Suprapubic skin (tissue), 4 donors: ENCODE results near the gene RTN4R. TPM values are rescaled to one million over a fixed set of nuclear protein-coding genes. Genes with fewer than 3 reads are reported as not detected.

Experiments
- DNase-seq, 2 donors: peaks; one replicate each; pipeline ENCODE4 v3.0.0-alpha.2; 2019; ENCODE audit warnings: low spot score in 2 of 2
- H3K27ac ChIP-seq: fragments of 200-600 bp; sonication (generic); one replicate; pipeline ENCODE4 v1.5.1; 2019
- H3K27me3 ChIP-seq: fragments of 200-600 bp; sonication (generic); one replicate; pipeline ENCODE4 v1.5.1; 2019
- H3K36me3 ChIP-seq: fragments of 200-600 bp; sonication (generic); one replicate; pipeline ENCODE4 v1.5.1; 2019
- H3K4me1 ChIP-seq: fragments of 200-600 bp; sonication (generic); one replicate; pipeline ENCODE4 v1.5.1; 2019
- H3K4me3 ChIP-seq: fragments of 200-600 bp; sonication (generic); one replicate; pipeline ENCODE4 v1.5.1; 2019; ENCODE audit warnings: mild to moderate bottlenecking
- H3K9me3 ChIP-seq: fragments of 200-600 bp; sonication (generic); one replicate; pipeline ENCODE4 v1.5.1; 2019
- EP300 ChIP-seq: sonication (generic); formaldehyde crosslinking; IDR thresholded peaks from one replicate; pipeline ENCODE4 v1.6.1; 2017; ENCODE audit warnings: antibody characterized with exemption
- POLR2A ChIP-seq, 2 donors: fragments of 450-650 bp; IDR thresholded peaks; one replicate each; pipeline ENCODE4 v1.6.1; 2017; ENCODE audit warnings: antibody characterized with exemption in 2 of 2, mild to moderate bottlenecking in 2 of 2, moderate library complexity in 2 of 2
- POLR2AphosphoS5 ChIP-seq, 3 donors: sonication (generic); formaldehyde crosslinking; IDR thresholded peaks; one replicate each; pipeline ENCODE4 v1.6.1; 2017; ENCODE audit warnings: antibody characterized with exemption in 3 of 3
- WGBS: methylation state at CpG from one replicate; pipeline ENCODE4 v1.1.5; 2018; 5-methylcytosine and 5-hydroxymethylcytosine counted together
- total RNA-seq, 4 donors: library from RNA; depleted of rRNA; stranded (reverse); fragments of >200 nt; gene quantifications; one replicate each; pipeline ENCODE4 v1.1.0, GENCODE V29; 2016
- TF ChIP-seq, protein P1 (sequence below), 2 donors: fragments of 200-600 bp in 1 of 2; fragments of 450-650 bp in 1 of 2; sonication (generic) in 1 of 2; IDR thresholded peaks; one replicate each; pipeline ENCODE4 v1.5.1; 2016 to 2019; ENCODE audit warnings: antibody characterized with exemption in 2 of 2, mild to moderate bottlenecking in 1 of 2, moderate library complexity in 1 of 2

RTN4R gene
- total RNA-seq, 4 donors from 2014 or later = 5.0 to 12.2 (median 9.2) TPM

- peaks cover 42% of the 10 kb centered on the region for H3K4me1 ChIP-seq
- H3K9me3 ChIP-seq = no peaks in the 10 kb centered on the region
- peaks cover 14% of the 10 kb centered on the region for H3K27me3 ChIP-seq
- TF ChIP-seq POLR2AphosphoS5 (IDR thresholded peaks at IDR 0.05) (no peak), POLR2A (IDR thresholded peaks at IDR 0.05) (no peak), EP300 (no peak)
- TF ChIP-seq, protein P1, sequence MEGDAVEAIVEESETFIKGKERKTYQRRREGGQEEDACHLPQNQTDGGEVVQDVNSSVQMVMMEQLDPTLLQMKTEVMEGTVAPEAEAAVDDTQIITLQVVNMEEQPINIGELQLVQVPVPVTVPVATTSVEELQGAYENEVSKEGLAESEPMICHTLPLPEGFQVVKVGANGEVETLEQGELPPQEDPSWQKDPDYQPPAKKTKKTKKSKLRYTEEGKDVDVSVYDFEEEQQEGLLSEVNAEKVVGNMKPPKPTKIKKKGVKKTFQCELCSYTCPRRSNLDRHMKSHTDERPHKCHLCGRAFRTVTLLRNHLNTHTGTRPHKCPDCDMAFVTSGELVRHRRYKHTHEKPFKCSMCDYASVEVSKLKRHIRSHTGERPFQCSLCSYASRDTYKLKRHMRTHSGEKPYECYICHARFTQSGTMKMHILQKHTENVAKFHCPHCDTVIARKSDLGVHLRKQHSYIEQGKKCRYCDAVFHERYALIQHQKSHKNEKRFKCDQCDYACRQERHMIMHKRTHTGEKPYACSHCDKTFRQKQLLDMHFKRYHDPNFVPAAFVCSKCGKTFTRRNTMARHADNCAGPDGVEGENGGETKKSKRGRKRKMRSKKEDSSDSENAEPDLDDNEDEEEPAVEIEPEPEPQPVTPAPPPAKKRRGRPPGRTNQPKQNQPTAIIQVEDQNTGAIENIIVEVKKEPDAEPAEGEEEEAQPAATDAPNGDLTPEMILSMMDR (IDR thresholded peaks at IDR 0.05) = no peak
- no peak overlapping the region for H3K27ac ChIP-seq
- no peaks in the 10 kb centered on the region for H3K36me3 ChIP-seq
- WGBS = 100% methylated on average over 1 of the region's 4 CpGs
- no peak for DNase-seq
- no peak overlapping the region for H3K4me3 ChIP-seq
Measured at GRCh38 chr22:20203142-20203551, 65.0 kb downstream of the RTN4R start.

DNA sequence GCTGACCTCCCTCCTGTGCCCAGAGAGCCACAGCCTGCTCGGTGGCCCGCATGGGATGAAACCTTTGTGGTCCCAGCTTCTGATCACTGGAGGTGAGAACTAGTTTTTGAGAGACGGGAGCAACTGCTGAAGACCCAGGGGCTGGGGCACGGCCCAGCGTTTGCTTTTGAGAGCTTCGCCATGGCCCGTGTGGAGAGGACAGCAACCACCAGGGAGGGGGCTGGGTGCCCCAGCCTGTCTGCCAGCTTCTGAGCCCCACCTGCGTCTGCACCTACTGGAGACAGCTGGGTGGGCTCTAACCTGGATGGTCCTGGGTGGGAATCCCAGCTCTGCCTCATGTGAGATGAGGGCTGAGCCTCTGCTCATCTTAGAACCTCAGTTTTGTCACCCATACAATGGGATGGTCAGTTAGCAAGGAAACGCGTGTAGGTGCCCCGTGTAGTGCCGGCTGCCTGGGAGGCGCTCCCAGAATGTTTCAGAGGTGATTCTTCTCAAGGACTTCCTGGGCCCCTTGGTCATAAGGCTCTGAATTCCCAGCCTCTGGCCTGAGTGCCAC lies 66.2 kb downstream of the RTN4R start:
- Histone ChIP-seq H3K4me3 (no peak overlapping the region), H3K9me3 (no peaks in the 10 kb centered on the region), H3K27ac (no peak overlapping the region), H3K27me3 (peaks cover 14% of the 10 kb centered on the region), H3K4me1 (peaks cover 31% of the 10 kb centered on the region), H3K36me3 (no peaks in the 10 kb centered on the region)
- no peak for DNase-seq
- WGBS = no CpG with 5 or more reads among the region's 13 CpGs
- TF ChIP-seq POLR2AphosphoS5 (IDR thresholded peaks at IDR 0.05) (no peak), EP300 (no peak), POLR2A (IDR thresholded peaks at IDR 0.05) (no peak)
- TF ChIP-seq, protein P1 (IDR thresholded peaks at IDR 0.05) = no peak

GRCh38 chr22:20199906-20200305 lies 68.2 kb downstream of the RTN4R start:
- H3K27ac ChIP-seq = no peak overlapping the region
- H3K27me3 ChIP-seq = peaks cover 14% of the 10 kb centered on the region
- H3K4me3 ChIP-seq = no peak overlapping the region
- H3K9me3 ChIP-seq = no peaks in the 10 kb centered on the region
- no peaks in the 10 kb centered on the region for H3K36me3 ChIP-seq
- H3K4me1 ChIP-seq = peaks cover 14% of the 10 kb centered on the region
- DNase-seq = no peak
- no peak for TF ChIP-seq EP300
- TF ChIP-seq, protein P1 (IDR thresholded peaks at IDR 0.05) = no peak
- TF ChIP-seq POLR2AphosphoS5 (IDR thresholded peaks at IDR 0.05) = no peak
- TF ChIP-seq POLR2A (IDR thresholded peaks at IDR 0.05) = no peak
- 96% methylated on average over 5 of the region's 5 CpGs for WGBS

DNA sequence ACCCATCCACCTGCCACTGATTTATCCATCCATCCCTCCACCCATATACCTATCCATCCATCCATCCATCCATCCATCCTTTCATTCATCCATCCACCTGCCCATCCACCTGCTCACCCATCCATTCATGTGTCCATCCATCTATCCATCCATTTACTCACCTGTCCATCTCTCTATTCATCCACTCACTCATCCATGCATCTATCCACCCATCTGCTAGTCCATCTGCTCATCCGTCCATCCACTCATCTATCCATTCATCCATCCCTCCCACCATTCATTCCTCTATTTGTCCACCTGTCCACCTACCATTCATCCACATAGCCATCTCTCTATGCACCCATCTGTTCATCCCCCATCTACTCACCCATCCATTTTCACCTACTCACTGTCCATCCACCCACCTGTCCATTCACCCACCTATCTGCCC lies 68.7 kb downstream of the RTN4R start:
- peaks cover 9% of the 10 kb centered on the region for H3K4me1 ChIP-seq
- H3K9me3 ChIP-seq = no peaks in the 10 kb centered on the region
- no peak overlapping the region for H3K4me3 ChIP-seq
- WGBS = 91% methylated on average over 1 of the region's 1 CpG
- H3K36me3 ChIP-seq = no peaks in the 10 kb centered on the region
- H3K27ac ChIP-seq = no peak overlapping the region
- peaks cover 14% of the 10 kb centered on the region for H3K27me3 ChIP-seq
- DNase-seq = no peak
- no peak for TF ChIP-seq POLR2AphosphoS5 (IDR thresholded peaks at IDR 0.05)
- TF ChIP-seq EP300 = no peak
- TF ChIP-seq, protein P1 (IDR thresholded peaks at IDR 0.05) = no peak
- TF ChIP-seq POLR2A (IDR thresholded peaks at IDR 0.05) = no peak

DNA sequence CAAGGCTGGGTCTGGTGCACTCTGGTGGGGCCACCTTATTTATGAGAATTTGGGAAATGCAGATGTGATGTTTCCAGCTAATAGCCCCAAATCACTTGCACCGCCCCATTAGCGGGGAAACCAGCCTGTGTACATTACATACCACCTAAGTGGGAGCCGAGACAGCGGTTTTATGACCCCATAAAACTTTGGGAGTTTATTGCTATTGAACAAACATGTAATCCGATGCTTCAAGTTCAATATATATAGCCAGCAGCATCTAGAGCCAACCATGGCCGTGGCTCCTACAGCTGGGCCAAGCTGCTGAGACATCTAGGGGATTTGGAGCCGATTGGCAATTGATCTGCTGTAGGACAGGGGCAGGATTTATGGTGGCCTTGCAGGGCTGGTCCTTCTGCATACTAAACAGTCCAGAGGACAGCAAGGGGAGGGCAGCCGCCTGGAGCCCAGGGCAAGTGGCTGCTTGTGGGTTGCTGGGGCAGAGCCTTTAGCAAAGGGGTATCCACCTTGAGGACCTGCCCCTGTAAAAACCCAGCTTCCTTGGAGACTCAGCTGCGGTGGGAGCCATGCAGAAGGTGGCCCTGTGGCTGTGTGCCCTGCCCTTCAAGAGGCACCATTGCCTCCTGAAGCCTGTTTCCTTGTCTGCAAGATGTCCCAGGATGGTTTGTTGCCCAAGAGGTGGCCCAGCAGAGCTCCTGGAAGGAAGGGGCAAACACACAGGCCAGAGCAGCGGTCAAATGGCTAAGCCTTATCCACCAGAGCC lies 69.4 kb downstream of the RTN4R start:
- Histone ChIP-seq H3K4me3 (no peak overlapping the region), H3K36me3 (no peaks in the 10 kb centered on the region), H3K27ac (no peak overlapping the region), H3K27me3 (peaks cover 14% of the 10 kb centered on the region), H3K4me1 (peaks cover 6% of the 10 kb centered on the region), H3K9me3 (no peaks in the 10 kb centered on the region)
- TF ChIP-seq POLR2A (IDR thresholded peaks at IDR 0.05) (no peak), EP300 (no peak), POLR2AphosphoS5 (IDR thresholded peaks at IDR 0.05) (no peak)
- TF ChIP-seq, protein P1 (IDR thresholded peaks at IDR 0.05) = no peak
- 62% methylated on average over 7 of the region's 10 CpGs for WGBS
- no peak for DNase-seq
